GM23338 (cell line): Measurements from ENCODE around the gene PBXIP1. TPM values are rescaled to one million over a fixed set of nuclear protein-coding genes. Genes with fewer than 3 reads are reported as not detected.
A peak's percentile ranks its signal among the peaks of the same experiment; 100 is the strongest.

Source experiments
- ATAC-seq: fragments of 200-7000 bp; cut with Tn5 transposase; 3 replicates; pipeline ENCODE4 v1.9.1; 2020
- DNase-seq: peaks from one replicate; pipeline ENCODE4 v3.0.0-alpha.2; 2015; ENCODE audit warnings: low spot score
- H2AFZ ChIP-seq: fragments of 200-600 bp; sonication (generic); 2 replicates; pipeline ENCODE4 v1.8.0; 2016; ENCODE audit warnings: antibody characterized with exemption, mild to moderate bottlenecking, moderate library complexity
- H3F3A ChIP-seq: fragments of 200-600 bp; sonication (generic); replicated peaks from 2 replicates; pipeline ENCODE4 v1.8.0; 2017; ENCODE audit warnings: antibody characterized with exemption, mixed run types, low read depth
- H3K27ac ChIP-seq: fragments of 200-600 bp; sonication (generic); 2 replicates; pipeline ENCODE4 v1.6.1; 2016; ENCODE audit warnings: low read depth
- H3K27me3 ChIP-seq: fragments of 200-600 bp; sonication (generic); 2 replicates; pipeline ENCODE4 v1.8.0; 2016; ENCODE audit warnings: mild to moderate bottlenecking, mixed run types, moderate library complexity; ENCODE audit not compliant: insufficient read depth
- H3K36me3 ChIP-seq: fragments of 200-600 bp; sonication (generic); 2 replicates; pipeline ENCODE4 v1.8.0; 2016; ENCODE audit warnings: mild to moderate bottlenecking; ENCODE audit not compliant: insufficient read depth
- H3K4me1 ChIP-seq: fragments of 200-600 bp; sonication (generic); 2 replicates; pipeline ENCODE4 v1.8.0; 2016; ENCODE audit warnings: mild to moderate bottlenecking, moderate library complexity; ENCODE audit not compliant: insufficient read depth
- H3K4me2 ChIP-seq: fragments of 200-600 bp; sonication (generic); 2 replicates; pipeline ENCODE4 v1.7.1; 2017; ENCODE audit warnings: mixed run types
- H3K4me3 ChIP-seq: fragments of 200-600 bp; sonication (generic); 2 replicates; pipeline ENCODE4 v1.6.1; 2016; ENCODE audit warnings: mixed run types
- H3K79me2 ChIP-seq: fragments of 200-600 bp; sonication (generic); replicated peaks from 2 replicates; pipeline ENCODE4 v1.8.0; 2017; ENCODE audit warnings: mild to moderate bottlenecking; ENCODE audit not compliant: insufficient read depth
- H3K9me2 ChIP-seq: fragments of 200-600 bp; sonication (generic); 2 replicates; pipeline ENCODE4 v1.8.0; 2017; ENCODE audit not compliant: insufficient read depth
- H4K20me1 ChIP-seq: fragments of 200-600 bp; sonication (generic); replicated peaks from 2 replicates; pipeline ENCODE4 v1.8.0; 2017; ENCODE audit warnings: mild to moderate bottlenecking; ENCODE audit not compliant: insufficient read depth
- H3K27ac Mint-ChIP-seq: 2 replicates; pipeline ENCODE4 v1.8.0; 2020; ENCODE audit warnings: inconsistent platforms, mild to moderate bottlenecking, moderate library complexity, mixed read lengths
- H3K27me3 Mint-ChIP-seq: 3 replicates; pipeline ENCODE4 v1.8.0; 2022; ENCODE audit warnings: low read depth, mild to moderate bottlenecking, moderate library complexity, mixed read lengths, inconsistent platforms; ENCODE audit not compliant: insufficient read depth, poor library complexity
- H3K36me3 Mint-ChIP-seq: 3 replicates; pipeline ENCODE4 v1.8.0; 2021; ENCODE audit warnings: low read depth, mild to moderate bottlenecking, inconsistent platforms, moderate library complexity, mixed read lengths
- H3K4me1 Mint-ChIP-seq: 3 replicates; pipeline ENCODE4 v1.8.0; 2020; ENCODE audit warnings: mild to moderate bottlenecking, inconsistent platforms, mixed read lengths
- H3K4me3 Mint-ChIP-seq: 3 replicates; pipeline ENCODE4 v1.8.0; 2021; ENCODE audit warnings: moderate library complexity, mild to moderate bottlenecking, inconsistent platforms, mixed read lengths
- H3K9me3 Mint-ChIP-seq: 3 replicates; pipeline ENCODE4 v1.8.0; 2020; ENCODE audit warnings: moderate library complexity, mild to moderate bottlenecking, inconsistent platforms, mixed read lengths
- CREB1 ChIP-seq: fragments of 250-450 bp; sonication (Bioruptor Pico); IDR thresholded peaks from 2 replicates; pipeline ENCODE4 v1.5.0; 2020; ENCODE audit warnings: low read depth, mild to moderate bottlenecking, moderate library complexity
- EZH2 ChIP-seq: fragments of 200-600 bp; sonication (generic); IDR thresholded peaks from one replicate; pipeline ENCODE4 v1.8.0; 2017; ENCODE audit warnings: antibody characterized with exemption, mild to moderate bottlenecking, low read depth; ENCODE audit not compliant: unreplicated experiment
- EZH2phosphoT487 ChIP-seq: fragments of 200-600 bp; sonication (generic); IDR thresholded peaks from one replicate; pipeline ENCODE4 v1.8.1; 2018; ENCODE audit warnings: antibody characterized with exemption; ENCODE audit not compliant: unreplicated experiment
- NANOG ChIP-seq: IDR thresholded peaks from 2 replicates; pipeline ENCODE4 v1.6.1; 2016; ENCODE audit warnings: antibody characterized with exemption, borderline replicate concordance
- POLR2AphosphoS5 ChIP-seq: IDR thresholded peaks from 2 replicates; pipeline ENCODE4 v1.6.1; 2016; ENCODE audit warnings: antibody characterized with exemption, low read depth
- STAT1 ChIP-seq: IDR thresholded peaks from one replicate; pipeline ENCODE4 v1.6.1; 2016; ENCODE audit warnings: antibody characterized with exemption; ENCODE audit not compliant: unreplicated experiment
- ZNF114 ChIP-seq: fragments of 250-450 bp; sonication (Bioruptor Pico); IDR thresholded peaks from 2 replicates; pipeline ENCODE4 v1.5.0; 2020; ENCODE audit warnings: mild to moderate bottlenecking, moderate library complexity
- ZNF331 ChIP-seq: fragments of 250-450 bp; sonication (Bioruptor Pico); IDR thresholded peaks from 2 replicates; pipeline ENCODE4 v1.5.0; 2020; ENCODE audit warnings: low read depth, mild to moderate bottlenecking, moderate library complexity
- polyA plus RNA-seq: library from polyadenylated mRNA; unstranded; fragments of >200 nt; fragmentation: Nextera tagmentation; extraction: Ambion mirVana; gene quantifications from 2 replicates; pipeline ENCODE4 v1.2.1, GENCODE V29; 2016
- total RNA-seq: library from RNA; depleted of rRNA; stranded (reverse); fragments of >200 nt; shearing (Covaris generic); gene quantifications from 2 replicates; pipeline ENCODE4 v1.2.3, GENCODE V29; 2014
- TF ChIP-seq, protein P1 (sequence below), 2 experiments: fragments of 200-600 bp in 1 of 2; sonication (generic) in 1 of 2; conservative IDR thresholded peaks; 2 replicates each; pipeline versions ENCODE4 v1.5.1 to v1.6.1; 2016 to 2017; ENCODE audit warnings: antibody characterized with exemption in 2 of 2, low read depth in 2 of 2, mild to moderate bottlenecking in 2 of 2, moderate library complexity in 1 of 2
- TF ChIP-seq, protein P2 (sequence below): IDR thresholded peaks from one replicate; pipeline ENCODE4 v1.6.1; 2018; ENCODE audit warnings: antibody characterized with exemption; ENCODE audit not compliant: unreplicated experiment
- TF ChIP-seq, protein P3 (sequence below): fragments of 250-450 bp; sonication (Bioruptor Pico); IDR thresholded peaks from 2 replicates; pipeline ENCODE4 v1.5.0; 2020; ENCODE audit warnings: mild to moderate bottlenecking, moderate library complexity
- TF ChIP-seq, protein P4 (sequence below): IDR thresholded peaks from 2 replicates; pipeline ENCODE4 v1.6.1; 2016; ENCODE audit warnings: antibody characterized with exemption

PBXIP1 gene
- total and polyA plus RNA-seq, 2 experiments from 2014 or later, result 7.0 to 31.8 TPM

DNA sequence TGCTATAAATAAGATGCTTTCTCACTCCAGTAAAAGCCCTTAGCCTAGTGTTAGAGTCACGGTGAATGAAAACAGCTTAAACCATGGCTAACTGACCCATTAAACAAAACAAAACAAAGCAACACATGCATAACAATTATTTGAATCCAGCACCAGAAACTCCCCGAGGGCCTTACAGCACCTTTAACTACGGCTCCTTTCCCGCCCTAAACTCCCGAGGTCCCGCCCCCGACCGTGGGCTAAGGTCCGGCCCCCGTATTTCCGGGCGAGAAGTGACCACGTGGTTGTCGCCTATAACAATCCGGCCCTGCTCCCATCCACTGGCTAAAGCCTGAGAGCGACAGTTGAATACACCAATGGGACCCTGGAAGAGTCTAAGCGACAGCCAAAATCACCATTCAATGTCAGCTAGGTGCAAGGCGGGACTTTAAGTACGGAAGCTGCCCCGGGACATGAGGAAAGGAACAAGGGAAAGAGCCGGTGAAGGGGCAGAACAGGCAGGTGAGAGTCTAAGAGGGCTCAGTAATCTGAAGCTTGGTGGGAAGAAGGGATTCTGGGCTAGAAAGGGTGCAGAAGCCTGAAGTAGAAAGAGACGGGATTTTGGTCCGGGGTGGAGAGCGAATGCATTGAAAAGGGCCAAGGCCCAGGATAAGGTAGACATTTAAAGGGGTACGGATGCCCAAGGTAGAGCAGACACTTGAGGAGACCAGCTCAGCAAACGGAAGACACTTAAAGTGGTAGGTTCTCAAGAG, 27.2 kb upstream of the PBXIP1 start, which contains the start of gene FLAD1 (continued):
- TF ChIP-seq, protein P1, sequence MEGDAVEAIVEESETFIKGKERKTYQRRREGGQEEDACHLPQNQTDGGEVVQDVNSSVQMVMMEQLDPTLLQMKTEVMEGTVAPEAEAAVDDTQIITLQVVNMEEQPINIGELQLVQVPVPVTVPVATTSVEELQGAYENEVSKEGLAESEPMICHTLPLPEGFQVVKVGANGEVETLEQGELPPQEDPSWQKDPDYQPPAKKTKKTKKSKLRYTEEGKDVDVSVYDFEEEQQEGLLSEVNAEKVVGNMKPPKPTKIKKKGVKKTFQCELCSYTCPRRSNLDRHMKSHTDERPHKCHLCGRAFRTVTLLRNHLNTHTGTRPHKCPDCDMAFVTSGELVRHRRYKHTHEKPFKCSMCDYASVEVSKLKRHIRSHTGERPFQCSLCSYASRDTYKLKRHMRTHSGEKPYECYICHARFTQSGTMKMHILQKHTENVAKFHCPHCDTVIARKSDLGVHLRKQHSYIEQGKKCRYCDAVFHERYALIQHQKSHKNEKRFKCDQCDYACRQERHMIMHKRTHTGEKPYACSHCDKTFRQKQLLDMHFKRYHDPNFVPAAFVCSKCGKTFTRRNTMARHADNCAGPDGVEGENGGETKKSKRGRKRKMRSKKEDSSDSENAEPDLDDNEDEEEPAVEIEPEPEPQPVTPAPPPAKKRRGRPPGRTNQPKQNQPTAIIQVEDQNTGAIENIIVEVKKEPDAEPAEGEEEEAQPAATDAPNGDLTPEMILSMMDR (conservative IDR thresholded peaks at IDR 0.05; ENCODE audit: low read depth in 2 of 2), result no peak
- TF ChIP-seq, protein P2, sequence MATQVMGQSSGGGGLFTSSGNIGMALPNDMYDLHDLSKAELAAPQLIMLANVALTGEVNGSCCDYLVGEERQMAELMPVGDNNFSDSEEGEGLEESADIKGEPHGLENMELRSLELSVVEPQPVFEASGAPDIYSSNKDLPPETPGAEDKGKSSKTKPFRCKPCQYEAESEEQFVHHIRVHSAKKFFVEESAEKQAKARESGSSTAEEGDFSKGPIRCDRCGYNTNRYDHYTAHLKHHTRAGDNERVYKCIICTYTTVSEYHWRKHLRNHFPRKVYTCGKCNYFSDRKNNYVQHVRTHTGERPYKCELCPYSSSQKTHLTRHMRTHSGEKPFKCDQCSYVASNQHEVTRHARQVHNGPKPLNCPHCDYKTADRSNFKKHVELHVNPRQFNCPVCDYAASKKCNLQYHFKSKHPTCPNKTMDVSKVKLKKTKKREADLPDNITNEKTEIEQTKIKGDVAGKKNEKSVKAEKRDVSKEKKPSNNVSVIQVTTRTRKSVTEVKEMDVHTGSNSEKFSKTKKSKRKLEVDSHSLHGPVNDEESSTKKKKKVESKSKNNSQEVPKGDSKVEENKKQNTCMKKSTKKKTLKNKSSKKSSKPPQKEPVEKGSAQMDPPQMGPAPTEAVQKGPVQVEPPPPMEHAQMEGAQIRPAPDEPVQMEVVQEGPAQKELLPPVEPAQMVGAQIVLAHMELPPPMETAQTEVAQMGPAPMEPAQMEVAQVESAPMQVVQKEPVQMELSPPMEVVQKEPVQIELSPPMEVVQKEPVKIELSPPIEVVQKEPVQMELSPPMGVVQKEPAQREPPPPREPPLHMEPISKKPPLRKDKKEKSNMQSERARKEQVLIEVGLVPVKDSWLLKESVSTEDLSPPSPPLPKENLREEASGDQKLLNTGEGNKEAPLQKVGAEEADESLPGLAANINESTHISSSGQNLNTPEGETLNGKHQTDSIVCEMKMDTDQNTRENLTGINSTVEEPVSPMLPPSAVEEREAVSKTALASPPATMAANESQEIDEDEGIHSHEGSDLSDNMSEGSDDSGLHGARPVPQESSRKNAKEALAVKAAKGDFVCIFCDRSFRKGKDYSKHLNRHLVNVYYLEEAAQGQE, result no peak
- no peak for TF ChIP-seq EZH2phosphoT487
- TF ChIP-seq EZH2, result no peak

DNA sequence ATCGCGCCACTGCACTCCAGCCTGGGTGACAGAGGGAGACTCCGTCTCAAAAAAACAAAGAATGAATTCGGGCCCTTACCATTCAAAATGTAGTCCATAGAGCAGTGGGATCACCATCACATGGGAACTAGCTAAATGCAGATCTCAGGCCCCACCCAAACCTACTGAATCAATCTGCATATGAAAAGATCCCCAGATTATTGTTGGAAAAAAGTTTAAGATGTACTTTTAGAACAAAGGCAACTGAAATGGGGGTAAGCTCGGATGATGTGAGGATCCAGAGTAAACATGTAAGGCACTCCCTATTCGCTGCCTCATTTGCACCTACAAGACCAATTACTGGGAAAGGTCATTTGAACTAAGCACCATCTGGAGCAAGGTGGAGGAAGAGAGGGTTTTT, 26.4 kb upstream of the PBXIP1 start:
- no peaks in the 10 kb centered on the region for H3K9me3 Mint-ChIP-seq
- no peaks in the 10 kb centered on the region for H3K27me3 ChIP-seq
- no peak overlapping the region for H3K4me3 Mint-ChIP-seq
- no peak overlapping the region for H3K27ac Mint-ChIP-seq
- H3K79me2 ChIP-seq, result peaks cover 71% of the 10 kb centered on the region
- H3K4me1 ChIP-seq, result peaks cover 10% of the 10 kb centered on the region
- H3K9me2 ChIP-seq, result no peaks in the 10 kb centered on the region
- H3K36me3 ChIP-seq, result peaks cover 27% of the 10 kb centered on the region
- peaks cover 4% of the 10 kb centered on the region for H3K4me1 Mint-ChIP-seq
- no peak overlapping the region for H2AFZ ChIP-seq
- peak; percentile 22 for ATAC-seq
- H3K27ac ChIP-seq, result peak overlapping the region; percentile 98
- H3K36me3 Mint-ChIP-seq, result peaks cover 74% of the 10 kb centered on the region
- H3K4me3 ChIP-seq, result peak overlapping the region; percentile 46
- H3K4me2 ChIP-seq, result peak overlapping the region; percentile 72
- H4K20me1 ChIP-seq, result peaks cover 20% of the 10 kb centered on the region; the same call in 1 of the 2 replicates
- peaks cover 23% of the 10 kb centered on the region for H3F3A ChIP-seq
- peaks cover 2% of the 10 kb centered on the region for H3K27me3 Mint-ChIP-seq
- peak; percentile 66 for DNase-seq
- TF ChIP-seq, protein P3, sequence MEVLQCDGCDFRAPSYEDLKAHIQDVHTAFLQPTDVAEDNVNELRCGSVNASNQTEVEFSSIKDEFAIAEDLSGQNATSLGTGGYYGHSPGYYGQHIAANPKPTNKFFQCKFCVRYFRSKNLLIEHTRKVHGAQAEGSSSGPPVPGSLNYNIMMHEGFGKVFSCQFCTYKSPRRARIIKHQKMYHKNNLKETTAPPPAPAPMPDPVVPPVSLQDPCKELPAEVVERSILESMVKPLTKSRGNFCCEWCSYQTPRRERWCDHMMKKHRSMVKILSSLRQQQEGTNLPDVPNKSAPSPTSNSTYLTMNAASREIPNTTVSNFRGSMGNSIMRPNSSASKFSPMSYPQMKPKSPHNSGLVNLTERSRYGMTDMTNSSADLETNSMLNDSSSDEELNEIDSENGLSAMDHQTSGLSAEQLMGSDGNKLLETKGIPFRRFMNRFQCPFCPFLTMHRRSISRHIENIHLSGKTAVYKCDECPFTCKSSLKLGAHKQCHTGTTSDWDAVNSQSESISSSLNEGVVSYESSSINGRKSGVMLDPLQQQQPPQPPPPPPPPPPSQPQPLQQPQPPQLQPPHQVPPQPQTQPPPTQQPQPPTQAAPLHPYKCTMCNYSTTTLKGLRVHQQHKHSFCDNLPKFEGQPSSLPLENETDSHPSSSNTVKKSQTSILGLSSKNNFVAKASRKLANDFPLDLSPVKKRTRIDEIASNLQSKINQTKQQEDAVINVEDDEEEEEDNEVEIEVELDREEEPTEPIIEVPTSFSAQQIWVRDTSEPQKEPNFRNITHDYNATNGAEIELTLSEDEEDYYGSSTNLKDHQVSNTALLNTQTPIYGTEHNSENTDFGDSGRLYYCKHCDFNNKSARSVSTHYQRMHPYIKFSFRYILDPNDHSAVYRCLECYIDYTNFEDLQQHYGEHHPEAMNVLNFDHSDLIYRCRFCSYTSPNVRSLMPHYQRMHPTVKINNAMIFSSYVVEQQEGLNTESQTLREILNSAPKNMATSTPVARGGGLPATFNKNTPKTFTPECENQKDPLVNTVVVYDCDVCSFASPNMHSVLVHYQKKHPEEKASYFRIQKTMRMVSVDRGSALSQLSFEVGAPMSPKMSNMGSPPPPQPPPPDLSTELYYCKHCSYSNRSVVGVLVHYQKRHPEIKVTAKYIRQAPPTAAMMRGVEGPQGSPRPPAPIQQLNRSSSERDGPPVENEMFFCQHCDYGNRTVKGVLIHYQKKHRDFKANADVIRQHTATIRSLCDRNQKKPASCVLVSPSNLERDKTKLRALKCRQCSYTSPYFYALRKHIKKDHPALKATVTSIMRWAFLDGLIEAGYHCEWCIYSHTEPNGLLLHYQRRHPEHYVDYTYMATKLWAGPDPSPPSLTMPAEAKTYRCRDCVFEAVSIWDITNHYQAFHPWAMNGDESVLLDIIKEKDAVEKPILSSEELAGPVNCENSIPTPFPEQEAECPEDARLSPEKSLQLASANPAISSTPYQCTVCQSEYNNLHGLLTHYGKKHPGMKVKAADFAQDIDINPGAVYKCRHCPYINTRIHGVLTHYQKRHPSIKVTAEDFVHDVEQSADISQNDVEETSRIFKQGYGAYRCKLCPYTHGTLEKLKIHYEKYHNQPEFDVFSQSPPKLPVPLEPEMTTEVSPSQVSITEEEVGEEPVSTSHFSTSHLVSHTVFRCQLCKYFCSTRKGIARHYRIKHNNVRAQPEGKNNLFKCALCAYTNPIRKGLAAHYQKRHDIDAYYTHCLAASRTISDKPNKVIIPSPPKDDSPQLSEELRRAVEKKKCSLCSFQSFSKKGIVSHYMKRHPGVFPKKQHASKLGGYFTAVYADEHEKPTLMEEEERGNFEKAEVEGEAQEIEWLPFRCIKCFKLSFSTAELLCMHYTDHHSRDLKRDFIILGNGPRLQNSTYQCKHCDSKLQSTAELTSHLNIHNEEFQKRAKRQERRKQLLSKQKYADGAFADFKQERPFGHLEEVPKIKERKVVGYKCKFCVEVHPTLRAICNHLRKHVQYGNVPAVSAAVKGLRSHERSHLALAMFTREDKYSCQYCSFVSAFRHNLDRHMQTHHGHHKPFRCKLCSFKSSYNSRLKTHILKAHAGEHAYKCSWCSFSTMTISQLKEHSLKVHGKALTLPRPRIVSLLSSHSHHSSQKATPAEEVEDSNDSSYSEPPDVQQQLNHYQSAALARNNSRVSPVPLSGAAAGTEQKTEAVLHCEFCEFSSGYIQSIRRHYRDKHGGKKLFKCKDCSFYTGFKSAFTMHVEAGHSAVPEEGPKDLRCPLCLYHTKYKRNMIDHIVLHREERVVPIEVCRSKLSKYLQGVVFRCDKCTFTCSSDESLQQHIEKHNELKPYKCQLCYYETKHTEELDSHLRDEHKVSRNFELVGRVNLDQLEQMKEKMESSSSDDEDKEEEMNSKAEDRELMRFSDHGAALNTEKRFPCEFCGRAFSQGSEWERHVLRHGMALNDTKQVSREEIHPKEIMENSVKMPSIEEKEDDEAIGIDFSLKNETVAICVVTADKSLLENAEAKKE (CRISPR knock-in tag), result no peak
- TF ChIP-seq, protein P4, sequence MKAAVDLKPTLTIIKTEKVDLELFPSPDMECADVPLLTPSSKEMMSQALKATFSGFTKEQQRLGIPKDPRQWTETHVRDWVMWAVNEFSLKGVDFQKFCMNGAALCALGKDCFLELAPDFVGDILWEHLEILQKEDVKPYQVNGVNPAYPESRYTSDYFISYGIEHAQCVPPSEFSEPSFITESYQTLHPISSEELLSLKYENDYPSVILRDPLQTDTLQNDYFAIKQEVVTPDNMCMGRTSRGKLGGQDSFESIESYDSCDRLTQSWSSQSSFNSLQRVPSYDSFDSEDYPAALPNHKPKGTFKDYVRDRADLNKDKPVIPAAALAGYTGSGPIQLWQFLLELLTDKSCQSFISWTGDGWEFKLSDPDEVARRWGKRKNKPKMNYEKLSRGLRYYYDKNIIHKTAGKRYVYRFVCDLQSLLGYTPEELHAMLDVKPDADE, result no peak
- TF ChIP-seq ZNF331 (CRISPR knock-in tag) (no peak), NANOG (no peak), ZNF114 (CRISPR knock-in tag) (no peak), EZH2 (no peak), STAT1 (no peak), POLR2AphosphoS5 (no peak), CREB1 (CRISPR knock-in tag) (no peak)
